Middle frontal gyrus (tissue), 1 donor: ENCODE data around the gene TRIML2.

Experiments
- DNase-seq: peaks from one replicate; pipeline ENCODE4 v3.0.0-alpha.2; 2015; ENCODE audit warnings: low spot score; ENCODE audit errors: extremely low spot score

TRIML2 gene

GRCh38 chr4:188109157-188109755, at the start of gene TRIML2:
Gene TRIML2 (minus strand): TSS chr4:188109603. CDS start chr4:188105368, 4,235 bp downstream.
- no peak for DNase-seq

GRCh38 chr4:188158336-188158735, 48.9 kb upstream of the TRIML2 start:
- no peak for DNase-seq

- DNase-seq, result no peak
Observed at GRCh38 chr4:188154668-188155405, 45.4 kb upstream of the TRIML2 start.

- no peak for DNase-seq
Observed at GRCh38 chr4:188147776-188148175, 38.4 kb upstream of the TRIML2 start.

- DNase-seq, result no peak
Observed at GRCh38 chr4:188147176-188147575, 37.8 kb upstream of the TRIML2 start.

GRCh38 chr4:188146618-188147017, 37.2 kb upstream of the TRIML2 start:
- DNase-seq, result no peak

- no peak for DNase-seq
Observed at GRCh38 chr4:188145601-188146000, 36.2 kb upstream of the TRIML2 start.

- no peak for DNase-seq
Observed at GRCh38 chr4:188143731-188144130, 34.3 kb upstream of the TRIML2 start.

GRCh38 chr4:188139671-188140070, 30.3 kb upstream of the TRIML2 start:
- no peak for DNase-seq

- DNase-seq, result no peak
Observed at GRCh38 chr4:188139141-188139540, 29.7 kb upstream of the TRIML2 start, which contains the start of gene TRIML1. Gene TRIML1 (plus strand): TSS chr4:188139441. CDS start chr4:188139559, 118 bp downstream.

- no peak for DNase-seq
Observed at GRCh38 chr4:188138227-188138626, 28.8 kb upstream of the TRIML2 start.

- no peak for DNase-seq
Observed at GRCh38 chr4:188132232-188132631, 22.8 kb upstream of the TRIML2 start.

- no peak for DNase-seq
Observed at GRCh38 chr4:188130355-188130754, 21.0 kb upstream of the TRIML2 start.

GRCh38 chr4:188127214-188127874, 17.9 kb upstream of the TRIML2 start:
- peak; percentile 59 for DNase-seq

- no peak for DNase-seq
Observed at GRCh38 chr4:188121530-188121929, 12.1 kb upstream of the TRIML2 start.

GRCh38 chr4:188117631-188118324, 8.4 kb upstream of the TRIML2 start:
- no peak for DNase-seq

GRCh38 chr4:188113156-188113555, 3.8 kb upstream of the TRIML2 start:
- DNase-seq, result no peak

- DNase-seq, result no peak
Observed at GRCh38 chr4:188111955-188112354, 2.6 kb upstream of the TRIML2 start.

GRCh38 chr4:188110741-188111471, 1.5 kb upstream of the TRIML2 start:
- DNase-seq, result no peak

GRCh38 chr4:188110036-188110435, 633 bp upstream of the TRIML2 start:
- no peak for DNase-seq
